PC-9 (cell line): ENCODE data around the gene SYPL1. TPM values are rescaled to one million over a fixed set of nuclear protein-coding genes. Genes with fewer than 3 reads are reported as not detected.
A peak's percentile ranks its signal among the peaks of the same experiment; 100 is the strongest.

Experiments
- BruUV-seq: library from RNA; stranded (reverse); fragments of 400-500 nt; replicated peaks from 2 replicates; lab custom pipeline; 2021; lab: Mats Ljungman, UMichigan
- CTCF ChIA-PET: fragments of 300-600 bp; sonication (Branson Sonifier 250); formaldehyde crosslinking; loops from one replicate; lab custom pipeline; 2022; ENCODE audit warnings: antibody characterized with exemption; lab: Charles Lee
- POLR2A ChIA-PET: fragments of 300-600 bp; sonication (Branson Sonifier 250); formaldehyde crosslinking; loops from one replicate; lab custom pipeline; 2022; ENCODE audit warnings: antibody characterized with exemption; ENCODE audit not compliant: unreplicated experiment; lab: Charles Lee
- DNase-seq, 2 experiments: peaks; one replicate each; pipeline versions ENCODE4 v3.0.0 to v3.0.0-alpha.2; 2015 to 2022; ENCODE audit warnings: mixed read lengths in 1 of 2
- H2AFZ ChIP-seq: fragments of 200-600 bp; sonication (generic); 2 replicates; pipeline ENCODE4 v1.8.1; 2017; ENCODE audit warnings: antibody characterized with exemption
- H3F3A ChIP-seq: fragments of 200-600 bp; sonication (generic); 2 replicates; pipeline ENCODE4 v1.8.1; 2017; ENCODE audit warnings: antibody characterized with exemption, mild to moderate bottlenecking, low read depth; ENCODE audit not compliant: insufficient read depth
- H3K27ac ChIP-seq: fragments of 200-600 bp; sonication (generic); 2 replicates; pipeline ENCODE4 v1.6.1; 2016; ENCODE audit warnings: mixed run types
- H3K27me3 ChIP-seq: fragments of 200-600 bp; sonication (generic); 2 replicates; pipeline ENCODE4 v1.6.1; 2016; ENCODE audit warnings: low read depth, mixed run types; ENCODE audit not compliant: insufficient read depth
- H3K36me3 ChIP-seq: fragments of 200-600 bp; sonication (generic); 2 replicates; pipeline ENCODE4 v1.6.1; 2016; ENCODE audit warnings: low read depth, mixed run types
- H3K4me1 ChIP-seq: fragments of 200-600 bp; sonication (generic); replicated peaks from 2 replicates; pipeline ENCODE4 v1.6.1; 2016; ENCODE audit warnings: mixed run types; ENCODE audit not compliant: insufficient read depth
- H3K4me2 ChIP-seq: fragments of 200-600 bp; sonication (generic); 2 replicates; pipeline ENCODE4 v1.6.1; 2017; ENCODE audit warnings: mixed run types
- H3K4me3 ChIP-seq: fragments of 200-600 bp; sonication (generic); 2 replicates; pipeline ENCODE4 v1.6.1; 2016; ENCODE audit warnings: mixed run types
- H3K79me2 ChIP-seq: fragments of 200-600 bp; sonication (generic); 2 replicates; pipeline ENCODE4 v1.6.1; 2017; ENCODE audit warnings: low read depth, mixed run types
- H3K9me2 ChIP-seq: fragments of 200-600 bp; sonication (generic); 2 replicates; pipeline ENCODE4 v1.8.1; 2017; ENCODE audit warnings: mild to moderate bottlenecking; ENCODE audit not compliant: insufficient read depth
- H3K9me3 ChIP-seq: fragments of 200-600 bp; sonication (generic); 2 replicates; pipeline ENCODE4 v1.8.1; 2016; ENCODE audit warnings: low read depth; ENCODE audit not compliant: insufficient read depth
- H4K20me1 ChIP-seq: fragments of 200-600 bp; sonication (generic); 2 replicates; pipeline ENCODE4 v1.8.1; 2017; ENCODE audit not compliant: insufficient read depth
- CTCF ChIP-seq: fragments of 200-600 bp; sonication (generic); conservative IDR thresholded peaks from 2 replicates; pipeline ENCODE4 v1.6.1; 2017; ENCODE audit warnings: mixed run types, antibody characterized with exemption, mild to moderate bottlenecking, moderate library complexity
- EZH2 ChIP-seq: fragments of 200-600 bp; sonication (generic); IDR thresholded peaks from 2 replicates; pipeline ENCODE4 v1.8.0; 2017; ENCODE audit warnings: antibody characterized with exemption, low read depth
- intact Hi-C: fragments of 100-400 bp; cut with micrococcal nuclease; formaldehyde crosslinking; loops from one replicate; pipeline ENCODE4 v1.10.0; 2022; ENCODE audit not compliant: unreplicated experiment
- total RNA-seq: library from RNA; stranded (reverse); gene quantifications from 2 replicates; pipeline ENCODE4 v1.2.3, GENCODE V29; 2021

SYPL1 gene
- total RNA-seq, 1 experiment from 2014 or later = 102 TPM

- ChIA-PET POLR2A (interaction anchor here (0.5 kb wide), 1 partner anchor 9 kb away, joined by 3 read pairs; no protein-coding TSS in a partner anchor), CTCF (no interaction called here)
- H3K9me2 ChIP-seq = no peaks in the 10 kb centered on the region
- H3K27ac ChIP-seq = no peak overlapping the region
- H3K4me2 ChIP-seq = no peak overlapping the region
- TF ChIP-seq EZH2 = no peak
- TF ChIP-seq CTCF = no peak
- BruUV-seq = no TSS peak
- H3K9me3 ChIP-seq = no peaks in the 10 kb centered on the region
- H3F3A ChIP-seq = peaks cover 66% of the 10 kb centered on the region
- H3K27me3 ChIP-seq = no peaks in the 10 kb centered on the region
- H3K79me2 ChIP-seq = no peaks in the 10 kb centered on the region
- H3K4me1 ChIP-seq = peaks cover 87% of the 10 kb centered on the region
- no peaks in the 10 kb centered on the region for H4K20me1 ChIP-seq
- no peak for DNase-seq
- no peaks in the 10 kb centered on the region for H3K36me3 ChIP-seq
- H3K4me3 ChIP-seq = no peak overlapping the region
- no peak overlapping the region for H2AFZ ChIP-seq
- intact Hi-C loops = loop anchor here (5.0 kb wide), 2 partner anchors 705 to 1125 kb away; no protein-coding TSS in a partner anchor
These were observed 44.4 kb downstream of the SYPL1 start for GRCh38 chr7:106067678-106068077.

GRCh38 chr7:106065575-106066500 is 46.3 kb downstream of the SYPL1 start:
- no peak for TF ChIP-seq CTCF
- TF ChIP-seq EZH2 = no peak
- ChIA-PET POLR2A (interaction anchor here (0.5 to 1.1 kb wide), 10 partner anchors 13 to 534 kb away, joined by 3 to 14 read pairs (median 4); partner anchors contain the start of genes NAMPT and SYPL1), CTCF (interaction anchor here (0.5 to 0.7 kb wide), 5 partner anchors 15 to 982 kb away, joined by 3 to 5 read pairs (median 4); no protein-coding TSS in a partner anchor)
- Histone ChIP-seq H3K9me3 (no peaks in the 10 kb centered on the region), H3K27me3 (no peaks in the 10 kb centered on the region), H3K36me3 (no peaks in the 10 kb centered on the region), H2AFZ (peak overlapping the region; percentile 79), H3K4me3 (peak overlapping the region; percentile 63), H3K79me2 (no peaks in the 10 kb centered on the region), H3K27ac (peak overlapping the region; percentile 98), H3K4me1 (peaks cover 87% of the 10 kb centered on the region), H3F3A (peaks cover 64% of the 10 kb centered on the region), H3K4me2 (peak overlapping the region; percentile 99), H3K9me2 (no peaks in the 10 kb centered on the region), H4K20me1 (no peaks in the 10 kb centered on the region)
- intact Hi-C loops = loop anchor here (2.0 to 5.0 kb wide), 3 partner anchors 706 to 1124 kb away; partner anchors contain the start of gene HBP1
- BruUV-seq = TSS peak; percentile 70
- peak; percentile 60 to 77 for DNase-seq

- peak overlapping the region; percentile 79 for H2AFZ ChIP-seq
- no TSS peak for BruUV-seq
- peak overlapping the region; percentile 98 for H3K27ac ChIP-seq
- no peaks in the 10 kb centered on the region for H3K9me3 ChIP-seq
- no peaks in the 10 kb centered on the region for H3K9me2 ChIP-seq
- H3K4me1 ChIP-seq = peaks cover 85% of the 10 kb centered on the region
- H3K4me2 ChIP-seq = peak overlapping the region; percentile 99
- no peaks in the 10 kb centered on the region for H3K79me2 ChIP-seq
- TF ChIP-seq CTCF (no peak), EZH2 (no peak)
- peaks cover 61% of the 10 kb centered on the region for H3F3A ChIP-seq
- intact Hi-C loops = loop anchor here (2.0 to 5.0 kb wide), 3 partner anchors 707 to 1123 kb away; partner anchors contain the start of gene HBP1
- no peaks in the 10 kb centered on the region for H3K27me3 ChIP-seq
- H3K4me3 ChIP-seq = peak overlapping the region; percentile 63
- ChIA-PET POLR2A (interaction anchor here (0.6 to 1.1 kb wide), 7 partner anchors 14 to 1810 kb away, joined by 3 to 14 read pairs (median 3); partner anchors contain the start of genes NAMPT and SYPL1), CTCF (no interaction called here)
- DNase-seq = peak; percentile 93 to 97
- no peaks in the 10 kb centered on the region for H4K20me1 ChIP-seq
- no peaks in the 10 kb centered on the region for H3K36me3 ChIP-seq
These were observed 47.1 kb downstream of the SYPL1 start for GRCh38 chr7:106064771-106065574.
